ENCODE results near the gene ASCC3.

DNA sequence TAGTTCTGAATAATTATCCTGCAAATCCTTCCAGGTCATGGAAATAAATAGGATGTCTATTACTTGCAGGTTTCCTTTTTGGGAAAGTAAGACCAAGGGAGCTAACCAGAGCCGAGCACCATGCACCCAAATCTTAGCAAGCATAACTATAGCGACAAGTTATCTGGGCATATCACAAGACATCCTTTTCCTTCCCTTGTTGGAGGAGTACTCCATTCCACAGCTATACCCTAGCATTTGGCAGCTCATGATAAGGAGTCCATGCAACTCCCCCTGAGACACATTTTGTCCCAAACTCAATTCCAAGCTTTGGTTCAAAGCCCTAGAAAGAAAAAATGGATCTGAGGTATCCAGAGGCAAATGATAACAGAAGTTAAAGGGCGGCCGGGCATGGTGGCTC, 16.5 kb upstream of the ASCC3 start:
- TF ChIP-seq POLR2A (IDR thresholded peaks at IDR 0.05; ENCODE audit: low read depth) = no peak
- TF ChIP-seq, protein P1, sequence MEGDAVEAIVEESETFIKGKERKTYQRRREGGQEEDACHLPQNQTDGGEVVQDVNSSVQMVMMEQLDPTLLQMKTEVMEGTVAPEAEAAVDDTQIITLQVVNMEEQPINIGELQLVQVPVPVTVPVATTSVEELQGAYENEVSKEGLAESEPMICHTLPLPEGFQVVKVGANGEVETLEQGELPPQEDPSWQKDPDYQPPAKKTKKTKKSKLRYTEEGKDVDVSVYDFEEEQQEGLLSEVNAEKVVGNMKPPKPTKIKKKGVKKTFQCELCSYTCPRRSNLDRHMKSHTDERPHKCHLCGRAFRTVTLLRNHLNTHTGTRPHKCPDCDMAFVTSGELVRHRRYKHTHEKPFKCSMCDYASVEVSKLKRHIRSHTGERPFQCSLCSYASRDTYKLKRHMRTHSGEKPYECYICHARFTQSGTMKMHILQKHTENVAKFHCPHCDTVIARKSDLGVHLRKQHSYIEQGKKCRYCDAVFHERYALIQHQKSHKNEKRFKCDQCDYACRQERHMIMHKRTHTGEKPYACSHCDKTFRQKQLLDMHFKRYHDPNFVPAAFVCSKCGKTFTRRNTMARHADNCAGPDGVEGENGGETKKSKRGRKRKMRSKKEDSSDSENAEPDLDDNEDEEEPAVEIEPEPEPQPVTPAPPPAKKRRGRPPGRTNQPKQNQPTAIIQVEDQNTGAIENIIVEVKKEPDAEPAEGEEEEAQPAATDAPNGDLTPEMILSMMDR (IDR thresholded peaks at IDR 0.05) = no peak
- no peak for TF ChIP-seq EP300 (IDR thresholded peaks at IDR 0.05)
- TF ChIP-seq POLR2AphosphoS5 (IDR thresholded peaks at IDR 0.05) = no peak
